KG1 (cell line): ENCODE results near the gene SPHK1.

ENCODE experiments used
- DNase-seq: peaks from one replicate; lab custom pipeline; 2025; lab: John Stamatoyannopoulos, UW

The SPHK1 gene

GRCh38 chr17:76407509-76407908 is 23.1 kb downstream of the SPHK1 start:
- no peak for DNase-seq

- peak; percentile 31 for DNase-seq
Measured at GRCh38 chr17:76408037-76408849, 23.8 kb downstream of the SPHK1 start.

- no peak for DNase-seq
Measured at GRCh38 chr17:76410328-76410965, 26.0 kb downstream of the SPHK1 start.

- DNase-seq: no peak
Measured at GRCh38 chr17:76411247-76411646, 26.8 kb downstream of the SPHK1 start.

GRCh38 chr17:76414334-76415295 is 30.2 kb downstream of the SPHK1 start:
- no peak for DNase-seq

- DNase-seq: no peak
Measured at GRCh38 chr17:76415786-76416185, 31.4 kb downstream of the SPHK1 start.

- no peak for DNase-seq
Measured at GRCh38 chr17:76416457-76416856, 32.0 kb downstream of the SPHK1 start.

GRCh38 chr17:76416899-76417298 is 32.5 kb downstream of the SPHK1 start:
- no peak for DNase-seq

- DNase-seq: no peak
Measured at GRCh38 chr17:76417499-76418143, 33.2 kb downstream of the SPHK1 start.

GRCh38 chr17:76419576-76420260 is 35.3 kb downstream of the SPHK1 start:
- no peak for DNase-seq

GRCh38 chr17:76420356-76421043 is 36.1 kb downstream of the SPHK1 start:
- DNase-seq: no peak

- no peak for DNase-seq
Measured at GRCh38 chr17:76421044-76421407, 36.6 kb downstream of the SPHK1 start.

- no peak for DNase-seq
Measured at GRCh38 chr17:76422406-76422805, 38.0 kb downstream of the SPHK1 start.

GRCh38 chr17:76422860-76423259 is 38.5 kb downstream of the SPHK1 start:
- DNase-seq: no peak

GRCh38 chr17:76426853-76427252 is 42.4 kb downstream of the SPHK1 start:
- no peak for DNase-seq

GRCh38 chr17:76427501-76428231 is 43.3 kb downstream of the SPHK1 start:
- no peak for DNase-seq

- DNase-seq: no peak
Measured at GRCh38 chr17:76428511-76428910, 44.1 kb downstream of the SPHK1 start.

- DNase-seq: no peak
Measured at GRCh38 chr17:76431509-76431908, 47.1 kb downstream of the SPHK1 start.

GRCh38 chr17:76432004-76432403 is 47.6 kb downstream of the SPHK1 start:
- no peak for DNase-seq

- DNase-seq: no peak
Measured at GRCh38 chr17:76432712-76433336, 48.4 kb downstream of the SPHK1 start.
